ENCODE measurements around the gene FBN2.

DNA sequence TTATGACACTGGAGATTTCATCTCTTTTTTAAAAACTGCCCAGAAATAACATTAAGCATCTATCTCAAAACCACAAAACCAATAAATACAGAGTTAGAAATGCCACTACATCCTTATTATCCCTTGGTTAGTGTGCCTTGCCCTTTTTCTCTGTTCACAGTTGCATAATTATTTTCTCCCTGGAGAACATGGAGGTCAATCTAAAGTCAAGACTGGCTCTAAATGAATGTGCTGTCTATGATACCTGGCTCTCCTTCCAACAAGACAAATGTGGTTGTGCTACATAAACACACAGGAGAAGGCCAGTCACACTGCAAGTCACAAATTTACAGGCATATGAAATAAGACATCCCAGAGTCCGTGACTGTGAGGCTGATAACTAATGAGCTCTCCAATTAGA lies 2.8 kb downstream of the FBN2 start:
- TF ChIP-seq CTCF (conservative IDR thresholded peaks at IDR 0.05; ENCODE audit: low read length) (no peak), EZH2phosphoT487 (IDR thresholded peaks at IDR 0.05; ENCODE audit: borderline replicate concordance) (no peak)

Data from Loucy (cell line).